Head of caudate nucleus (tissue), 42 donors: ENCODE results near the gene DNAI2.
"Not testable (repeated sequence)": the region's sequence is repeated elsewhere in the genome, so short reads cannot be mapped to it uniquely, and the experiment has no call there.

Experiments used
- DNase-seq, 42 donors: peaks; one replicate each; pipeline versions ENCODE4 v3.0.0 to v3.0.0-alpha.2; 2020 to 2021; ENCODE audit warnings: mixed read lengths in 7 of 42
- intact Hi-C: fragments of 100-400 bp; cut with DNase I; formaldehyde crosslinking; loops from one replicate; pipeline ENCODE4 v1.15.0; 2022

Gene DNAI2

DNA sequence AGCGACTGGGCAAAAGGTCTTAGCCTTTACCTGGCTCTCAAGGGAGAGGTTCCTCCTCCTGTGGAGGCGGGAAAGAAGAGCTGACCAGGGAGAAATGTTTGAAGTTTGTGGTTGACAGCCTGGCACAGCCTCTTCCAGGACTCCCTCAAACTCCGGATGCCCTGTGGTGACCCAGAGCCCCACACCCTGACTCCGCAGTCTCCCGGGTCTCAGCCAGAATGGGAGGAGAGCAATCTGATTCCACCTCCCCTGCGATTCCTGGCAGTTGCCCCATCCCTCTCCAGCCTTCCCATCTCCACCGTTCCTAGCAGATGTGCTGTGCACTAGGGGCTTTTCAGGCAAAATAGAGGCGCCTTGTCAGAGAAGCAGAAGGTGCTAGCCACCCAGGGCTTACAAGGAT lies 5.5 kb upstream of the DNAI2 start:
- DNase-seq, result no peak
- intact Hi-C loops, result no loop called here

DNA sequence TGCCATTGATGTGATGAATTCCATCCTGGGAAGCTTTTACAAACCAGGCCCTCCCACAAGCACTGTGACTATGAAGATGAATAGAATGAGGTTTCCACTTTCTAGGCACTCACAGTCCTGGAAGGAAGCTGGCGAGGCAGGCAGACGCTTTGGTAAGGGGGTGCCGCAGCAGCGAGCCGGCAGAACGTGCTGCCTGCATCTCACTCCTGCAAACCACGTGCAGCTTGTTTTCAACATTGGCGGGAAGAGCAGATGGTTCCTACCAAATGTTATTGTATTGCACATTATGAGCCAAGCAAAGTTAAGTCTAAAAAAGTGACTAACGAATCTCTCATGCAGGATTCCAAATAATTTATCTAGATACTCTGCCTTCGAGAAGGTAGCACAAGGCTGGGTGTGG lies 3.7 kb upstream of the DNAI2 start:
- intact Hi-C loops, result no loop called here
- no peak for DNase-seq

DNA sequence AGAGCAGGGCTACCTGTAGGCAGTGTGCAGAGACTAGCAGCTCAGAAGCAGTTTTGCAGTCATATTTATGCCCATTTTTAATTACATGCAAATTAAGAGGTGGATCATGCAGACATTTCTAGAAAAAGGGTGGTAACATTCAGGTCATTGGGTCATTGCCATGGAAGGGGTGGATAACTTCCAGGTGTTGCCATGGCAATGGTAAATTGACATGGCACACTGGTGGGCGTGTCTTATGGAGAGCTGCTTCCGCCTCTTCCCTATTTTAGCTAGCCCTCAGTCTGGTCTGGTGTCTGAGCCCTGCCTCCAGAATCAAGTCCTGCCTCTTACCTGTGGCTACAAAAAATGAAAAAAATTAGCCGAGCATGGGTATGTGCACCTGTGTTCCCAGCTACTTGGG lies 2.8 kb upstream of the DNAI2 start:
- intact Hi-C loops, result no loop called here
- no peak for DNase-seq

DNA sequence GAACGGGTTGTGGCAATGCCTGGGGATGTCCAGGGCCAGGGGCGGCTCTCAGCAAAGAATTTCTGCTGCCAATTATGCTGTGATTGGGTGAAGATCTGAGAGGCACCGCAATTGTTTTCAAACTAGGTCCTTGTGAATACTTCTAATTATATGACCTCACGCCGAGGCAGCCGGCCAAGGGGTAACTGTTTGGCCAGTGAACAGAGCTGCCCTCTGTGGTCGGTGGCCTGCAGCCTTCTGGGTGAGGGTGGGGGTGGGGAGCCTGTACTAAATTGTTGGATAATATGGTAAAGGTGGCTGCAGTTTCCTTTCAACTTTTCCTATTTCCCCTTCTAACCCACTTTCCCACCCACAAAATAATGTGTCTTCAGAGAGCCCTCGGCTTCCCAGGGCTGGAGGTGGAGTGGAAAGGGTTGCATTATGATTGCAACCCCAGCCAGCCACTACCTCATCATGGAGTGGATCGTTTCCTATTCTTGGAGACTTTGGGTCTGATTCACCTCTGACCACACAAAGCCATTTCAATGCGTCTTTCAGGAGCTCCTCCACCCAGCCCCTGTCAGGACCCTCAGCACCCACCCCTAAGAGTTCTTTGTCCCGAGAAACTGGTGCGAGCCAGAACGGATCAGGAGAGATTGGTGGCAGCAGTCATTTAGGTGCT lies 2.0 kb upstream of the DNAI2 start:
- peak; percentile 77 to 97 (median 91) for DNase-seq
- intact Hi-C loops, result no loop called here

DNA sequence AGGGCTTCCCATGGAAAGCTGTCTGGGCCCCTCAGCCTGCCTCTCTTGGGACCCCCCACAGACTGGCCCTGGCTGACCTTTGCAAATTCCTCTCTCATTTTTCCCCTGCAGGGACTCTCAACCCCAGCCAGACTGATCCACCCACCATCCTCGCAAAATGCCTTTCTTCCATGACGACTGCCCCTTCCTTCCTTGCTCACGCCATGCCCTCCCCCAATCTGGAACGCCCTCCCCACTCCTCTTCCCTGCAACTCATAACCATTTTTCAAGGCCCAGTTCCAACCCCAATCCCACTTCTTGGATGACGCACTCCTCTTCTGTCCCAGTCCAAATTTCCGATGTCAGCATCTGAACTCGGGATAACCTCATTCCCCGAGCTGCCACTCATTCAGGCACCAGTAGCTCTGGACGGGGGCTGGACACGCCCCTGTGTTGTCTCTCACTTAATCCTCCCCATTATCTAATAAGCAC lies 1.3 kb upstream of the DNAI2 start:
- intact Hi-C loops, result no loop called here
- no peak for DNase-seq

DNA sequence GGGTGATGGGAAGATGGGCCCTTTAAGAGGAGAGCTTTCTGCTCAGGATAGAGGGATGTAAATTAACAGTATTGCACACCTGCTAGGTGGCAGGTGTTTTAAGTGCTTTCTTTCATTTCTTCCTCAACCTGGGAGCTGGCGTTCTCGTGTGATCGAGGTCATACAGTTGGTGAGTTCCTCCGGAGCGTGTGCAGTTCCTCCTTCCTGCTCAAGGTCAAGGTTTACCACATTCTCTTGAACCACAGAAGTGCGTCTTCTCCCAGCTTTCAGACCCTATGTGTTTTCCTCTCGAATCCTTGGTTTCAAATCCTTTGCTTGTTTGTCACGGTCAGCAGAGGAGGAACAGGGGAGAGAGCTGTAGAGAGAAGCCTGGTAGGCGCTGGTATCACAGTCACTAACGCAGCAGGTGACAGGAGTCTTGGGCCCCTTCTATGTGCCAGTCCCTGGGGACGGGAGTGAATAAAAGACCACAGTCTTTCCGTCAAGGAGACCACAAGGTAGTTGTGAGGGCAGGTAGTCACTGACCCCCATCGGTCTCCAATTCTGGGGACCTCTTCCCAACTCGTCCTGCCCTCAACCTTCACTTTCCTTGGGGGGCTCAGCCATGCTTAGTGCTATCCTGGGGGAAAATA lies 791 bp downstream of the DNAI2 start:
- intact Hi-C loops, result loop anchor here (5.0 kb wide), 1 partner anchor 63 kb away; the partner anchor contains the start of gene TTYH2
- DNase-seq, result no peak

DNA sequence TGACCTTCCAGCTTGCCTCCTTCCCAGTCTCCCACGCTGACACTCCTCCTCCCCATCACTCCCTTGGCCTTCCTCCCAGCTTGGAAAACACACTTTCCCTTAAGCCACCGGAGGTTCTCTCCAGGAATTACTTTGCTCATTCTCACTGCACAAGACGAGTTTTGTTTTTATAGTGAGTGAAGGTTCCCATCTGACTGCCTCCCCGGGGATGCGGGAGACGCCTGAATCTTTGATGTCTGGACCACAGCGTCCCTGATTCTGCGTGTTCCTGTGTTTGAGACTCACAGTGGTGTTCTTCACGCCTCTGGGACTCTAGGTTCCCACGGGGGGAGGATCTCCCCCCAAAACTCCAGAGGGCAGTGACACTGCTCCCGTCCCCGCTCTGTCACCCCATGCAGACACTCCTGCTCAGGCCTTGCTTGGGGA lies 2.0 kb downstream of the DNAI2 start:
- peak in 25 of 42 donors; percentile 17 to 73 (median 46) for DNase-seq
- intact Hi-C loops, result loop anchor here (5.0 kb wide), 1 partner anchor 64 kb away; the partner anchor contains the start of gene TTYH2

DNA sequence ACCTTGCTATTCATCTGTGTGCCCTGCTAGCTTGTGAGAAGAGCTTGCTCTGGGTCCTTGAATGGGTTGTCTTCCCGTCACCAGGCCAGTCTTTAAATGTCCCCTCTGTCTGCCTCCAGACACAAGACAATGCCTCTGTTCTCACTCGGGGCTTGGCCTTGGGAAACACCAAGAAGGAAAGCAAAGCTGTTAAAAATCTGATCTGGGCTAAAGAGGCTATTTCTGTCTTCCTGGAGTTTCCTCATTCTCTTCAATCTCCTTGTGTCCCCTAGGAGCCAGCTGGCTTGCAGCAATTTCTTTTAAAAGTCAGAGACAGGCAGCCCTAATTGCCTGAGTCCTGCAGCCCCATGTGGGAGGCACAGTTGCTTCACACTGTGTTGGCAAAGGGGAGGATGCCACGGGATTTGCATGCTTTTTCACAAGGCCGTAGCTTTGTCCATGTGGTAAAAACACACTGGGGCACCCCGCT lies 2.5 kb downstream of the DNAI2 start:
- DNase-seq, result peak in 37 of 42 donors; percentile 26 to 82 (median 58)
- intact Hi-C loops, result loop anchor here (5.0 kb wide), 1 partner anchor 64 kb away; the partner anchor contains the start of gene TTYH2

DNA sequence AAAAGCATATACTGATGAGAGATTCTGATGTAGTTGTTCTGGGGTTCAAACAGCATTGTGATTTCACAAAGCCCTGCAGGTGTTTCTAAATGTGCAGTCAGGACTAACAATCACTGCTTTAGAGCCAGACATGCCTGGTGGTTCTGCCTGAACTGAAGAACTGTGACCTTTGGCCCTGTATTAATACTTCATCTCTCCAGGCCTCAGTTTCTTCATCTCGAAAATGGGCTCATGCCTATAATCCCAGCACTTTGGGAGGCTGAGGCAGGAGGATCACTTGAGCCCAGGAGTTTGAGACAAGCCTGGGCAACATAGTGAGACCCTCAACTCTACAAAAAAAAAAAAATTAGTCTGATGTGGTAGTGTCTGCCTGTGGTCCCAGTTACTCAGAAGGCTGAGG lies 3.9 kb downstream of the DNAI2 start:
- DNase-seq, result no peak
- intact Hi-C loops, result loop anchor here (5.0 kb wide), 1 partner anchor 66 kb away; the partner anchor contains the start of gene TTYH2

DNA sequence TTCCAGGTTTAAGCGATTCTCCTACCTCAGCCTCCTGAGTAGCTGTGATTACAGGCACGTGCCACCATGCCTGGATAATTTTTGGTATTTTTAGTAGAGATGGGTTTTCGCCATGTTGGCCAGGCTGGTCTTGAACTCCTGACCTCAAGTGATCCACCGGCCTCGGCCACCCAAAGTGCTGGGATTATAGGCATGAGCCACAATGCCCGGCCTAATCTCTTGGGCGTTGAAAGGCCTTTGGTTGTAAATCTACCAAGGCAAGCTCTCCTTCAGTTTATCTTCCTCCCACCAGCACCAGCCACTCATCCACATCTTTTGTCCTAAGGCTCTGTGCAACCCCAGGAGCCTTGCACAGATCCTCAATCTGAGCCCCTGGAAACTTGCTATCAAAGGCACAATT lies 5.6 kb downstream of the DNAI2 start:
- DNase-seq, result not testable (repeated sequence)
- intact Hi-C loops, result loop anchor here (5.0 kb wide), 1 partner anchor 67 kb away; the partner anchor contains the start of gene TTYH2

DNA sequence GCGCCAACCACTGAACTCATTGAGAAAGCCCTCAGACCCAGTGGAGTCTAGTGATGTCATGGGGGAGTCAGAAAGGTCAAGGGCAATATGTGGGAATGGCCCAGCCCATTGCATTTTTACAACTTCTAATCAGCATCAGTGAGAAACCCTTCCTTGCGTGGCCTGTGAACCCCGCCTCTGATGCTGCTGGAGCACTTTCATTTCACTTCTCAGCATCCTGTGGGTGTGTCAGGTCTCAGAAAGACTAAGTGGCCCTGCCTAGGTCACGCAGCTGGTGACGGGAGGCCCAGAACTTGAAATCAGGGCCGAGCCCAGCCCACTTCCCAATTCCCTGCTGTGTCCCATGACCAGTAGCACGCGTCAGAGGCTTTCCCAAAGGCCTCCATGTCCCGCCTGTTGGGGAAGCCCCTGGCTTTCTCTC lies 6.1 kb downstream of the DNAI2 start:
- no peak for DNase-seq
- intact Hi-C loops, result no loop called here

DNA sequence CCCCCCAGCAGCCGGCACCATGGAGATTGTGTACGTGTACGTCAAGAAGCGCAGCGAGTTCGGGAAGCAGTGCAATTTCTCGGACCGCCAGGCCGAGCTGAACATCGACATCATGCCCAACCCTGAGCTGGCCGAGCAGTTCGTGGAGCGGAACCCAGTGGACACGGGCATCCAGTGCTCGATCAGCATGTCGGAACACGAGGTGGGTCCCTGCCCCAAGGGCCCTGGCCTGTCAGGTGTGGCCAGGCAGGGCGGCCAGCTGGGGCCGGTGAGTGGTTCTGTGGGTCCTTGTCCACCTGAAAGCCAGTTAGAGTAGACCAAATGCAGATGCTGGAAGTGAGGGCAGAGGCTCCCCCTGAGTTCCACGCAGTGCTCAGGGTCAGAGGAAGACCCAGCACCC lies 7.8 kb downstream of the DNAI2 start:
- intact Hi-C loops, result no loop called here
- no peak for DNase-seq

DNA sequence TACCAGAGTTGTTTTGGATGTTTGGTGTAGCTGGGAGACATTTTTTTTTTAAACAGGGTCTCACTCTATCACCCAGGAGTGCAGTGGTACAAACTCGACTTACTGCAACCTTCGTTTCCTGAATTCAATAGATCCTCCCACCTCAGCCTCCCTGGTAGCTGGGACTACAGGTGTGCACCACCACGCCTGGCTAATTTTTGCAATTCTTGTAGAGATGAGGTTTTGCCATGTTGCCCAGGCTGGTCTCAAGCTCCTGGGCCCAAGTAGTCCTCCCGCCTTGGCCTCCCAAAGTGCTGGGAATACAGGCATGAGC lies 8.2 kb downstream of the DNAI2 start:
- DNase-seq, intact Hi-C loops: not testable (repeated sequence)

DNA sequence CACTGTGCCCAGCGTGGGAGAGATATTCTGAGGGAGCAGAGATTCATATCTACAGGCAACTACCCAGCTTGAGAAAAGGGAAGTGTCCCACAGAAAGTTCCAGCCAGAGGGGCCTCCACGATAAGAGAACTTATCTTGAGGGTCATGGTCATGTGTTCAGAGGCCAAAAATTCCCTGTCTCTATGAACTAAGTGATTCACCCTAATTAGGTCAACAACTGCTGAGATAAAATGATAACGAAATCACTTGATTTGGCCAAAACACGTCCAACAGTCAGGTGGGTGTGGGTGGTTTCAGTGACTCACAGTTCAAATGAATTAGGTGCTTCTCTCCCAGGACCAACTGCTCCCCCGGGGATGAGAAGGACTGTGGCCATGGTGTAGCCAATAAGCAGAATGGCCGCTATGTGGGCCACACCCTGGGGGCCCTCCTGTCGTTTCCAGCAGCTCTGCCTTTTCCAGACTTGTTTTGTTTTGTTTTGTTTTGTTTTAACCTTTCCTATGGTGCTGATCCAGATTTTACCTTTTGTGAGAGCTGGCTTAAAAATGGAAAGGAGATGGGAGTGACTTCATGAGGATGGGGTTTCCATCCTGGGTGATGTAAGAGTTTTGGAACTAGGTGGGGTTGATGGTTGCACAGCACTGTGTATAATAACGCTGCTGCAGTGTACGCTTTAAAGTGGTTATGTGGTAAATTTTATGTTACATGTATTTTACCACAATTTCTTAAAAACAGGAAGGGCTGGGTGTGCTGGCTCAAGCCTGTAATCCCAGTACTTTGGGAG lies 8.7 kb downstream of the DNAI2 start:
- intact Hi-C loops, result no loop called here
- no peak for DNase-seq

DNA sequence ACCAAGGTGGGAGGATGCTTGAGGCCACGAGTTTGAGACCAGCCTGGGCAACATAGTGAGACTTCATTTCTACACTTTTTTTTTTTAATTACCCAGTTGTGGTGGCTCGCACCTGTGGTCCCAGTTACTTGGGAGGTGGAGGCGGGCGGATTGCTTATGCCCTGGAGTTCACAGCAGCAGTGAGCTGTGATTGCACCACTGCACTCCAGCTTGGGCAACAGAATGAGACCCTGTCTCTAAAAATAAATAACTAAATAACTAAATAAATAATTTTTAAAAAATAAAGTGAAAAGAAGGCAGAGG lies 9.3 kb downstream of the DNAI2 start:
- no peak for DNase-seq

DNA sequence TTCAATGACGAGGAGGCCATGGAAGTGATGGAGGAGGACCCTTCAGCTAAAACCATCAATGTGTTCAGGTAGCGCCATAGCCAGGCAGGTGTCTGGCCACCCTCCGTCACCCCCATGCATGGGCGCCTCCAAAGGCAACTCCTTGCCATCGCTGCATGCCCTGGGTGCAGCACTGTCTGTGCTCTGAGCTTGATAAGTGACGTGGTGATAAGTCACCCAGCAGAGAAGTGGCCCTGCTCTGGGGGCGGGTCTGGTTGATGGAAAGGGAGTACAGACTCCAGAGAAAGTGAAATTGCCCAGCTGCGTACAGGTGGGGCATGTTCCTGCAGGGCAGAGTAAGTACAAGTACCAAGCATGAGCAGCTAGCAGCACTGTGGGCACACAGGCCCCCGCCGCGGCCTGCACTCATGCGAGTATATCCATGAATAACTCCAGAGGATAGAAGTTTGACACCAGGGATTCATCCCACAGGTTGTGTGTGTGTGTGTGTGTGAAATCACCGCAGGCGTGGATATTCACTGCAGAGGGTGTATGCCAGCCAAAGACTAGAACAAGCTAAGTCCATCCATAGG lies 13.1 kb downstream of the DNAI2 start:
- intact Hi-C loops, result no loop called here
- DNase-seq, result no peak

More for the DNA sequence above, 9.3 kb downstream of the DNAI2 start:
- intact Hi-C loops, result no loop called here

DNA sequence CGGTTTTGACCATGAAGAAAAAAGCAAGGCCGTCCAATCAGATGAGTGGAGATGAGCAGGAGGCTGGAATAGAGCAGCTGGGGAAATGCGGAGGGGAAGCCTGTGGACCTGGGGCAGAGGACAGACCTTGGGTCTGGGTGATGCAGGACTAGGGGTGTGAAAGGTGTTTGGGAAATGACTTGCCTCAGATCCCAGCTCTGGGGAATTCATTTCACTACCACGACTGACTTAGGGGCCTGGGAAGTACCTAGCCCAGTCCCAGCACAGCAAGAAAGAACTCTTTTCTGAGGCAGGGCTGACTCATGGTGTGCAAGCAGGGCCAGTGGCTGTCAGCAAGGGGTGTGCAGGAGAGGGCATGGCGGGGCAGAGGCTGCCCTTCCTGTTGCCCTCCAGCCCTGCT lies 14.8 kb downstream of the DNAI2 start:
- intact Hi-C loops, result no loop called here
- DNase-seq, result no peak

DNA sequence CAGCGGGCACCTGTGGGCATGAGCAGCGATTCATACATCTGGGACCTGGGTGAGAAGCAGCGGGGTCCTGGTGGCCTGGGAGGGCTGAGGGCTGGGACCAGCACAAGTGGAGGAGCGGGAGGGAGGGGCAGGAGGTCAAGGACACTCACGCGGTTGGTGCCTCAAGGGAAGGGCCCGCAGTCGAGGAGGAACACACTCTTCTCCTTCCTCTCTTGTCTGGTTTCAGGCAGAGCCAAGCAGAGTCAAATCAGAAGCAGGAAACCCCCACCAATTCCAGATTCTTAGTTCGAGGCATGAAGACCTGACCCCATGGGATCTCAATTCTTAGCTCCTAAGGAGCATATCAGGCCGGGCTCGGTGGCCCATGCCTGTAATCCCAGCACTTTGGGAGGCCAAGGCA lies 15.7 kb downstream of the DNAI2 start:
- intact Hi-C loops, result no loop called here
- no peak for DNase-seq

DNA sequence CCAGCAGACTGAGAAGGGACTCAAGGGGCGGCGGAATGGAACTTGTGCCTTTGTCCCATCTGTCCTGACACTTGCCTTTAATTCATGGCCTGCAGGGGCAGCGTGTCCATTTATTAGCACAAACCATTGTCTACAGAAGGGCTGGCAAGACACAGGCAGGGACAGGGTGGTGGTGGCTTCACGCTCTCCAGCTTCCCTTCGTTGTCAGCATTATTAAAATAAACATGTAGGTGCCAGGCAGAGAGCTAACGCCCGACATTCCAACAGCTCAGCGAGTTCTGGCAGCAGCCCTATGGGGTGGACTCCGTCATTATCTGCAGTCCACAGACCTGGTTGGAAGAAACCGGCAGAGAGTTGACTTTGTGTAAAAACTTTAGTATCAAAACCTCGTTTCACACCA lies 16.3 kb downstream of the DNAI2 start:
- intact Hi-C loops, result no loop called here
- DNase-seq, result no peak

DNA sequence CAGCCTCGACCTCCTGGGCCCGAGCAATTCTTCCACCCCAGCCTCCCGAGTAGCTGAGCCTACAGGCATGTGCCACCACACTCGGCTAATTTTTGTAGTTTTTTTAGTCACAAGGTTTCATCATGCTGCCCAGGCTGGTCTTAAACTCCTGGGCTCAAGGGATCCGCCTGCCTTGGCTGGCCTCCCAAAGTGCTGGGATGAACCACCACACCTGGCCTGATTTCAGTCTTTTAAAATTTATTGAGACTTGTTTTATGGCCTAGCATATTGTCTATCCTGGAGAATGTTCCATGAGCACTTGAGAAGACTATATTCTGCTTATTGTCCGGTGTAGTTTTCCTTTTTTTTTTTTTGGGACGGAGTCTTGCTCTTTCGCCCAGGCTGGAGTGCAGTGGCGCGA lies 18.5 kb downstream of the DNAI2 start:
- intact Hi-C loops, result no loop called here
- no peak for DNase-seq
